Thyroid gland (tissue), 4 donors: ENCODE data around the gene KCNQ1. TPM values are rescaled to one million over a fixed set of nuclear protein-coding genes. Genes with fewer than 3 reads are reported as not detected.
"Not testable (repeated sequence)": the region's sequence is repeated elsewhere in the genome, so short reads cannot be mapped to it uniquely, and the experiment has no call there.

Experiments
- DNase-seq, 2 donors: peaks; one replicate each; pipeline ENCODE4 v3.0.0-alpha.2; 2019
- H3K27ac ChIP-seq, 3 donors: fragments of 200-600 bp; sonication (generic); 1 replicate in 2 of 3; 2 replicates in 1 of 3; pipeline ENCODE4 v1.5.1; 2016 to 2019; ENCODE audit warnings: mild to moderate bottlenecking in 1 of 3, moderate library complexity in 1 of 3
- H3K27me3 ChIP-seq: fragments of 200-600 bp; sonication (generic); one replicate; pipeline ENCODE4 v1.5.1; 2019
- H3K36me3 ChIP-seq, 2 donors: fragments of 200-600 bp; sonication (generic); one replicate each; pipeline ENCODE4 v1.5.1; 2016 to 2019
- H3K4me1 ChIP-seq, 2 donors: fragments of 200-600 bp; sonication (generic); one replicate each; pipeline ENCODE4 v1.5.1; 2017 to 2019
- H3K4me3 ChIP-seq, 3 donors: fragments of 200-600 bp; sonication (generic); replicated peaks in 1 of 3; 1 replicate in 2 of 3; 2 replicates in 1 of 3; pipeline ENCODE4 v1.5.1; 2016; ENCODE audit warnings: mild to moderate bottlenecking in 1 of 3
- H3K9me3 ChIP-seq: fragments of 200-600 bp; sonication (generic); one replicate; pipeline ENCODE4 v1.5.1; 2017
- POLR2A ChIP-seq, 2 donors: fragments of 450-650 bp; IDR thresholded peaks; one replicate each; pipeline ENCODE4 v1.6.1; 2017; ENCODE audit warnings: antibody characterized with exemption in 2 of 2, mild to moderate bottlenecking in 2 of 2, moderate library complexity in 1 of 2
- WGBS, 2 donors: methylation state at CpG; one replicate each; pipeline ENCODE4 v1.1.5; 2017; 5-methylcytosine and 5-hydroxymethylcytosine counted together
- intact Hi-C: fragments of 100-400 bp; cut with DNase I; formaldehyde crosslinking; loops from one replicate; pipeline ENCODE4 v1.15.1; 2023
- total RNA-seq, 4 donors: library from RNA; depleted of rRNA; stranded (reverse); fragments of >200 nt; gene quantifications; one replicate each; pipeline ENCODE4 v1.2.3, GENCODE V29; 2016
- TF ChIP-seq, protein P1 (sequence below), 6 experiments: fragments of 200-600 bp in 3 of 6; fragments of 450-650 bp in 3 of 6; sonication (generic) in 3 of 6; IDR thresholded peaks; one replicate each; pipeline ENCODE4 v1.5.1; 2016 to 2019; ENCODE audit warnings: antibody characterized with exemption in 6 of 6, mild to moderate bottlenecking in 2 of 6, inconsistent platforms in 1 of 6, moderate library complexity in 1 of 6

KCNQ1 gene
- total RNA-seq, 4 donors from 2014 or later, result 51.3 to 103 (median 97.8) TPM

DNA sequence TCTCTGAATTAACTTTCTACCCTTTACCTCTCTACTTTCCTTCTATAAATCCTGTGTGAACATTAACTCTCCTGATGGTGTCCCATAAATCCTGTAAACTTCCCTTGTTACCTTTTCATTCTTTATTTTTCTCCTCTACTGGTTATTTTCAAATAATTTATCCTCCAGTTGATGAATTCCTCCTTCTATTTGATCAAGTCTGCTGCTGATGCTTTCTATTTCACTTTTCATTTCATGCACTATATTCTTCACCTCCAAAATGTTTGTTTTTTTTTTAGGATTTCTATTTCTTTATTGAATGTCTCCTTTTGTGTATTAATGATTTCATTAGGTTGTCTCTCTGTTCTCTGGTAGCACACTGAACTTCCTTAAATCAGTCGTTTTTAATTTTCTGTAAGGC lies 186.4 kb downstream of the KCNQ1 start:
- H3K27me3 ChIP-seq, result no peaks in the 10 kb centered on the region
- no peaks in the 10 kb centered on the region for H3K4me1 ChIP-seq
- DNase-seq, result no peak
- H3K4me3 ChIP-seq, result no peak overlapping the region
- no peaks in the 10 kb centered on the region for H3K36me3 ChIP-seq
- no peaks in the 10 kb centered on the region for H3K9me3 ChIP-seq
- no peak overlapping the region for H3K27ac ChIP-seq
- no peak for TF ChIP-seq POLR2A (IDR thresholded peaks at IDR 0.05)
- TF ChIP-seq, protein P1, sequence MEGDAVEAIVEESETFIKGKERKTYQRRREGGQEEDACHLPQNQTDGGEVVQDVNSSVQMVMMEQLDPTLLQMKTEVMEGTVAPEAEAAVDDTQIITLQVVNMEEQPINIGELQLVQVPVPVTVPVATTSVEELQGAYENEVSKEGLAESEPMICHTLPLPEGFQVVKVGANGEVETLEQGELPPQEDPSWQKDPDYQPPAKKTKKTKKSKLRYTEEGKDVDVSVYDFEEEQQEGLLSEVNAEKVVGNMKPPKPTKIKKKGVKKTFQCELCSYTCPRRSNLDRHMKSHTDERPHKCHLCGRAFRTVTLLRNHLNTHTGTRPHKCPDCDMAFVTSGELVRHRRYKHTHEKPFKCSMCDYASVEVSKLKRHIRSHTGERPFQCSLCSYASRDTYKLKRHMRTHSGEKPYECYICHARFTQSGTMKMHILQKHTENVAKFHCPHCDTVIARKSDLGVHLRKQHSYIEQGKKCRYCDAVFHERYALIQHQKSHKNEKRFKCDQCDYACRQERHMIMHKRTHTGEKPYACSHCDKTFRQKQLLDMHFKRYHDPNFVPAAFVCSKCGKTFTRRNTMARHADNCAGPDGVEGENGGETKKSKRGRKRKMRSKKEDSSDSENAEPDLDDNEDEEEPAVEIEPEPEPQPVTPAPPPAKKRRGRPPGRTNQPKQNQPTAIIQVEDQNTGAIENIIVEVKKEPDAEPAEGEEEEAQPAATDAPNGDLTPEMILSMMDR (IDR thresholded peaks at IDR 0.05), result no peak
- intact Hi-C loops, result no loop called here
- WGBS, 2 donors, result 67 to 88% methylated on average over 1 of the region's 1 CpG

- H3K27me3 ChIP-seq, intact Hi-C loops, DNase-seq, H3K36me3 ChIP-seq, H3K27ac ChIP-seq, H3K9me3 ChIP-seq, H3K4me3 ChIP-seq, H3K4me1 ChIP-seq: not testable (repeated sequence)
- WGBS, 2 donors, result 98% methylated on average over 13 of the region's 13 CpGs
These were observed 195.0 kb downstream of the KCNQ1 start for GRCh38 chr11:2639763-2640162.

GRCh38 chr11:2641623-2642022 lies 196.8 kb downstream of the KCNQ1 start:
- no peak for TF ChIP-seq POLR2A (IDR thresholded peaks at IDR 0.05)
- TF ChIP-seq, protein P1 (IDR thresholded peaks at IDR 0.05), result no peak
- no peak overlapping the region for H3K27ac ChIP-seq

GRCh38 chr11:2643746-2644145 lies 198.9 kb downstream of the KCNQ1 start:
- H3K36me3 ChIP-seq, result no peaks in the 10 kb centered on the region
- H3K4me3 ChIP-seq, result no peak overlapping the region
- H3K9me3 ChIP-seq, result no peaks in the 10 kb centered on the region
- TF ChIP-seq POLR2A (IDR thresholded peaks at IDR 0.05), result no peak
- TF ChIP-seq, protein P1 (IDR thresholded peaks at IDR 0.05), result no peak
- intact Hi-C loops, result no loop called here
- no peak overlapping the region for H3K27ac ChIP-seq
- no peaks in the 10 kb centered on the region for H3K27me3 ChIP-seq
- no peaks in the 10 kb centered on the region for H3K4me1 ChIP-seq
- no peak for DNase-seq
- WGBS, 2 donors, result 89 to 94% methylated on average over 3 of the region's 3 CpGs

More at GRCh38 chr11:2641623-2642022, 196.8 kb downstream of the KCNQ1 start:
- no peaks in the 10 kb centered on the region for H3K27me3 ChIP-seq
- intact Hi-C loops, result no loop called here
- 89 to 93% methylated on average over 1 of the region's 1 CpG for WGBS, 2 donors
- no peaks in the 10 kb centered on the region for H3K36me3 ChIP-seq
- no peak overlapping the region for H3K4me3 ChIP-seq
- no peak for DNase-seq
- no peaks in the 10 kb centered on the region for H3K9me3 ChIP-seq
- no peaks in the 10 kb centered on the region for H3K4me1 ChIP-seq

DNA sequence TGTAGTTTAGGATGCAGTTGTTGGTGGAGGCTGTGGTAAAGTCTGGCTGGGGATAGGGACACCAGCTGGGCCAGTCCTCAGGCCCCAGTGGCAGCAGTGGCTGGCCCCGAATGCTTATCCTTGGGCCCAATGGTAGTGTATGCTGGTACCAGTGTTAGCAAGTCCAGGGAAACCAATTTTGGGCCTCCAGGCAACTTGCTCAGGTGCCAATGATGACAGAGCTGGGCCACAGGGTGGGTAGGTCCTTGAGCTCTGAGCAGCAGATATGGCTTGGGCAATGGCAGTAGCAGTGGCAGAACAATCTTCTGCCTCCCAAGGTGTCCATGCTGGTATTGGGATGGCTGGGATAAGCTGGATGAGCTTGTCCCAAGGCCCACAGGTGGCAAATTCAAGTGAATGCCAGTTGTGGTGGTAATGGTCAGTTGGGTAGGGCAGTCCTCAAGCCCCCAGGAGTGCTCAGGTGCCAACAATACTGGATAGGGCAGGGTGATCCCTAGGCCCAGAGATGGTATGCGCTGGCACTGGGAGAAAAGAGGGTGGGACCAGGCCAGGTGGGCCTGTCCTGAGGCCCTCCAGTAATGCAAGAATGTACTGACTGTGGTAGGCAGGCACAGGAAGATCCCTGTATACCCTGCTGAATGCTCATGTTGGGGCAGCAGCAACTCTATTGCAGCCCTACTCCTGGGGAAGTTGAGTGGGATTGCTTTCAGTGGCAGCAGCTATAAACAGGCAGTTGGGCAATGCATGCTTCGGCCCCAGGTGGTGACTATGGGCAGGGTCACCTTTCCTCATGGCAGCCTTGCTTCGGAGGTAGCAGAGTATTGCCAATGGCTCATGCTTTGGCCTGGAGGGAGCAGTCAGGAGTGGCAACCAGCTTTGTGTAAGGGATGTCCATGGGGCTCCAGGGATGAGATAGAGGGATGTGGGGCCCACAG lies 200.3 kb downstream of the KCNQ1 start:
- H3K36me3 ChIP-seq, result no peaks in the 10 kb centered on the region
- DNase-seq, result no peak
- no peak overlapping the region for H3K27ac ChIP-seq
- intact Hi-C loops, result no loop called here
- no peak overlapping the region for H3K4me3 ChIP-seq
- no peaks in the 10 kb centered on the region for H3K4me1 ChIP-seq
- WGBS, 2 donors, result 100% methylated on average over 2 to 3 of the region's 4 CpGs
- H3K9me3 ChIP-seq, result no peaks in the 10 kb centered on the region
- H3K27me3 ChIP-seq, result no peaks in the 10 kb centered on the region
- TF ChIP-seq, protein P1 (IDR thresholded peaks at IDR 0.05), result no peak
- no peak for TF ChIP-seq POLR2A (IDR thresholded peaks at IDR 0.05)
